Keratinocyte (primary cell): ENCODE measurements around the gene ENO3.

ENCODE experiments used
- CTCF ChIP-seq, 3 experiments: IDR thresholded peaks in 1 of 3; conservative IDR thresholded peaks in 1 of 3; optimal IDR thresholded peaks in 1 of 3; 2 replicates in 2 of 3; 3 replicates in 1 of 3; pipeline versions ENCODE3 to v1.5.1; 2011; ENCODE audit warnings: low read length in 3 of 3, mild to moderate bottlenecking in 3 of 3, moderate library complexity in 2 of 3, control low read depth in 1 of 3, inconsistent platforms in 1 of 3; ENCODE audit not compliant: insufficient read depth in 2 of 3; ENCODE audit errors: extremely low read depth in 1 of 3
- EZH2 ChIP-seq: IDR thresholded peaks from one replicate; pipeline ENCODE4 v1.6.1; 2012; ENCODE audit warnings: inconsistent platforms, mild to moderate bottlenecking, low read length, moderate library complexity

DNA sequence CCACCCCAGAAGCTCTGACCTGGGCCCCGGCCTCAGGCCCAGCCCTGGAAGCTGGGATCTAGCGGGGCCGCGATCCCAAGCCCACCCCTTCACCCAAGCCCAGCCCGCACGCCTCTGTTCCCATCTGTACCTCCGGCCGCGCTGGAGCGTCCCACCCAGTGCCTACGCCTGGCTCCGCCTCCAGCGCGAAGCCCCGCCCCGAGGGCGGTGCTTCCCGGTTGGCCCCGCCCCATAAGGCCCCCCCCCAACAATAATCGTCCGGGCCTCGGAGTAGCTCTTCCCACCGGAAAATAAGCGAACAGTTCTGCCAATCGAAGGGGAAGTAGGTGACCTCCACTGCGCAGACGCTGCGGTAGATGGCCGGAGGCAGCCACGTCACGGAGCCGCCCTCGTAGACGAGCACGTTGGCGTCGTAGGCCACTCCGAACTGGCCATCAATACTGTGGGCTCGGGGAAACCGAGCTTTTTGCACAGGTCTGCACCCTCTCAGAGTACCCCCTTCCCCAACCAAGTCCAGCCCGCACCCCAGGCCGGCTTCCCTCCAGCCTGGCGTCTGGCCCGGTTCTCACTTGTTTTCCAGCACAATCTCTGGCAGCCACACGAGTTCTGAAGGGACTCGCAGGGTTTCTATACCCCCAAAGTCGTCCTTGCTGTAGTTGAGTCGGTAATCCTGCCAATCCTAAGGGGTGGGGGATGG lies 49.1 kb upstream of the ENO3 start:
- TF ChIP-seq CTCF (optimal IDR thresholded peaks at IDR 0.05 in 1 of 3, IDR thresholded peaks at IDR 0.05 in 1 of 3, conservative IDR thresholded peaks at IDR 0.05 in 1 of 3; ENCODE audit: extremely low read depth in 1 of 3, insufficient read depth in 2 of 3, low read length in 3 of 3) (no peak), EZH2 (no peak)
